Kidney (tissue), 14 donors: ENCODE measurements around the gene SRGAP3. TPM values are rescaled to one million over a fixed set of nuclear protein-coding genes. Genes with fewer than 3 reads are reported as not detected.

Experiments
- DNase-seq, 5 donors: peaks; one replicate each; pipeline ENCODE4 v3.0.0-alpha.2; 2013 to 2020
- FAIRE-seq: peaks from 2 replicates; lab custom pipeline; 2012; peaks lifted over from hg19 to GRCh38; lab: Jason Lieb, UNC
- H3K27ac ChIP-seq, 2 donors: one replicate each; pipeline ENCODE4 v1.7.0; 2013; ENCODE audit warnings: low read depth in 2 of 2, low read length in 2 of 2, inconsistent platforms in 1 of 2
- H3K27me3 ChIP-seq: one replicate; pipeline ENCODE4 v1.7.1; 2013; ENCODE audit warnings: low read length, inconsistent platforms; ENCODE audit not compliant: control insufficient read depth, insufficient read depth
- H3K36me3 ChIP-seq, 3 donors: one replicate each; pipeline versions ENCODE4 v1.7.0 to v1.7.1; 2013; ENCODE audit warnings: low read length in 3 of 3, control low read depth in 1 of 3, inconsistent platforms in 1 of 3; ENCODE audit not compliant: insufficient read depth in 3 of 3, control insufficient read depth in 2 of 3
- H3K4me1 ChIP-seq, 3 donors: one replicate each; pipeline versions ENCODE4 v1.7.0 to v1.7.1; 2013; ENCODE audit warnings: low read length in 3 of 3, inconsistent platforms in 1 of 3, low read depth in 1 of 3; ENCODE audit not compliant: control insufficient read depth in 2 of 3, insufficient read depth in 2 of 3
- H3K4me3 ChIP-seq, 3 donors: one replicate each; pipeline versions ENCODE4 v1.7.0 to v1.8.1; 2013; ENCODE audit warnings: low read length in 3 of 3, control low read depth in 1 of 3, inconsistent platforms in 1 of 3
- H3K9ac ChIP-seq, 3 donors: one replicate each; pipeline versions ENCODE4 v1.7.0 to v1.7.1; 2013; ENCODE audit warnings: low read length in 3 of 3, control low read depth in 1 of 3, inconsistent platforms in 1 of 3
- H3K9me3 ChIP-seq, 3 donors: one replicate each; pipeline versions ENCODE4 v1.7.0 to v1.7.1; 2013; ENCODE audit warnings: low read length in 3 of 3, control low read depth in 1 of 3, inconsistent platforms in 1 of 3; ENCODE audit not compliant: control insufficient read depth in 2 of 3, insufficient read depth in 1 of 3
- intact Hi-C: fragments of 100-400 bp; cut with DNase I; formaldehyde crosslinking; loops from one replicate; pipeline ENCODE4 v1.11.1; 2022
- polyA plus RNA-seq: library from polyadenylated mRNA; stranded (reverse); fragments of 350-450 nt; fragmentation: Illumina TruSeq; extraction: RNeasy Lipid Tissue Mini Kit (QIAGEN cat#74804); gene quantifications from one replicate; pipeline ENCODE4 v1.2.3, GENCODE V29; 2014; ENCODE audit warnings: low read depth, low replicate concordance; ENCODE audit not compliant: insufficient read depth
- total RNA-seq: library from RNA; stranded (reverse); fragmentation: NEBNext Ultra II Directional; extraction: Animal tissue kit (Norgen Biotek cat#: 25700); gene quantifications from one replicate; pipeline ENCODE4 v1.2.1, GENCODE V29; 2021
- TF ChIP-seq, protein P1 (sequence below): IDR thresholded peaks from 3 replicates; pipeline ENCODE4 v1.5.1; 2012; ENCODE audit warnings: mild to moderate bottlenecking, moderate library complexity, borderline replicate concordance; ENCODE audit not compliant: insufficient read depth; ENCODE audit errors: extremely low read depth
- donor health status: control.
- donor health status: control.
- donor health status: control.
- donor health status: control.
- donor health status: control.
- donor health status: DM: yes; HTN: yes; CAD: no.
- donor health status: Normal renal cell carcinoma (clear cell type).

The SRGAP3 gene
- total and polyA plus RNA-seq, 2 donors from 2014 or later: 4.1 to 24.3 TPM

DNA sequence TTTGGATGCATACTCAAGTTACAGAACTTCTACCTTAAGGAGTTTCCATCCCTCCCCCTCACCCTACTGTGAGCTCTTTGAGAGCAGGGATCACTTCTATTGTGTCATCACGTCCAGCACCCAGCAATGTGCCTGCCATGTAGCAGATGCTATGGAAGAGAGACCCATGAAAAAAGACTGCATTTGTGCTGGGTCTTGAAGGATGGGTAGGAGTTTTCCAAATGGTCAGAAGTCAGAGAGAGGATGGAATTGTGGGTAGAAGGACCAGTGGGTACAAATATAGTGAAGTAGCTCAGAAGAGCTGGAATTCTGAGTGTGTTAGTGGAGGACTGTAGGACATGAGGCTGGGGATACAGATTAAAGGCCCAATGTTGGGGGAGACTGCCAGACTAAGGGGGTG, 141.7 kb downstream of the SRGAP3 start:
- Histone ChIP-seq H3K4me3 (no peak overlapping the region), H3K9ac (no peak overlapping the region), H3K36me3 (no peaks in the 10 kb centered on the region), H3K9me3 (no peaks in the 10 kb centered on the region), H3K27me3 (no peaks in the 10 kb centered on the region), H3K4me1 (peaks cover 0 to 6% (median 5%) of the 10 kb centered on the region in 3 donors), H3K27ac (no peak overlapping the region)
- DNase-seq (no peak), FAIRE-seq (no peak)
- intact Hi-C loops: no loop called here
- TF ChIP-seq, protein P1, sequence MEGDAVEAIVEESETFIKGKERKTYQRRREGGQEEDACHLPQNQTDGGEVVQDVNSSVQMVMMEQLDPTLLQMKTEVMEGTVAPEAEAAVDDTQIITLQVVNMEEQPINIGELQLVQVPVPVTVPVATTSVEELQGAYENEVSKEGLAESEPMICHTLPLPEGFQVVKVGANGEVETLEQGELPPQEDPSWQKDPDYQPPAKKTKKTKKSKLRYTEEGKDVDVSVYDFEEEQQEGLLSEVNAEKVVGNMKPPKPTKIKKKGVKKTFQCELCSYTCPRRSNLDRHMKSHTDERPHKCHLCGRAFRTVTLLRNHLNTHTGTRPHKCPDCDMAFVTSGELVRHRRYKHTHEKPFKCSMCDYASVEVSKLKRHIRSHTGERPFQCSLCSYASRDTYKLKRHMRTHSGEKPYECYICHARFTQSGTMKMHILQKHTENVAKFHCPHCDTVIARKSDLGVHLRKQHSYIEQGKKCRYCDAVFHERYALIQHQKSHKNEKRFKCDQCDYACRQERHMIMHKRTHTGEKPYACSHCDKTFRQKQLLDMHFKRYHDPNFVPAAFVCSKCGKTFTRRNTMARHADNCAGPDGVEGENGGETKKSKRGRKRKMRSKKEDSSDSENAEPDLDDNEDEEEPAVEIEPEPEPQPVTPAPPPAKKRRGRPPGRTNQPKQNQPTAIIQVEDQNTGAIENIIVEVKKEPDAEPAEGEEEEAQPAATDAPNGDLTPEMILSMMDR: no peak

GRCh38 chr3:9105421-9105820, 144.0 kb downstream of the SRGAP3 start:
- no peak overlapping the region for H3K27ac ChIP-seq
- no peaks in the 10 kb centered on the region for H3K4me1 ChIP-seq
- no peaks in the 10 kb centered on the region for H3K36me3 ChIP-seq
- no peaks in the 10 kb centered on the region for H3K9me3 ChIP-seq
- H3K27me3 ChIP-seq: no peaks in the 10 kb centered on the region
- DNase-seq (no peak), FAIRE-seq (no peak)
- TF ChIP-seq, protein P1: no peak
- intact Hi-C loops: no loop called here
- no peak overlapping the region for H3K9ac ChIP-seq
- H3K4me3 ChIP-seq: no peak overlapping the region

DNA sequence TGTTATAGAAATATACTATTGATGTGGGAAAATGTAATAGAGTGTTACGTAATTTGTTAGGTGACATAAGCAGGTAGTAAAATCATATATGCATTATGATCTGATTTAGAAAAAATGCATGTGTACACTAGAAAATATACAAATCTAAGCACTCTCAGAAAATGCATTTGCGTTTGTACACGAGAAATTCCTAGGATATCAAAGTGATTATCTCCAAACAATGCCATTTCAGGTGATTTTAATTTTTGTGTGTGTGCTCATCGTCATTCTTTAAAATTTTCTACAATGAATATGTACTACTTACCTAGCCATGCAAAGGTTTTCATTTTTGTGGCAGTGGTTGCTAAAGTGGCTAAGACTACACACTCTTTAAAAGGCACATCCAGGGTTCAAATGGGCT, 145.3 kb downstream of the SRGAP3 start:
- no peak overlapping the region for H3K27ac ChIP-seq
- TF ChIP-seq, protein P1: no peak
- FAIRE-seq (no peak), DNase-seq (no peak)
- intact Hi-C loops: no loop called here
- no peaks in the 10 kb centered on the region for H3K9me3 ChIP-seq
- no peak overlapping the region for H3K9ac ChIP-seq
- H3K4me3 ChIP-seq: no peak overlapping the region
- H3K36me3 ChIP-seq: no peaks in the 10 kb centered on the region
- no peaks in the 10 kb centered on the region for H3K27me3 ChIP-seq
- H3K4me1 ChIP-seq: peaks cover 0 to 4% (median 0%) of the 10 kb centered on the region in 3 donors
